GM18508 (cell line): Measurements from ENCODE around the gene NPIPB9.
A peak's percentile ranks its signal among the peaks of the same experiment; 100 is the strongest.
"Not testable (repeated sequence)": the region's sequence is repeated elsewhere in the genome, so short reads cannot be mapped to it uniquely, and the experiment has no call there.

Experiments
- ATAC-seq: cut with Tn5 transposase; IDR thresholded peaks from one replicate; pipeline ENCODE4 v1.9.1; 2021; ENCODE audit warnings: moderate number of reproducible peaks; ENCODE audit not compliant: insufficient read depth, unreplicated experiment

Gene NPIPB9

GRCh38 chr16:28751487-28751886, at the start of gene NPIPB9:
Gene NPIPB9, plus strand, starts transcription at chr16:28751787.
- ATAC-seq: not testable (repeated sequence)

- not testable (repeated sequence) for ATAC-seq
Measured at GRCh38 chr16:28704246-28704645, 47.3 kb upstream of the NPIPB9 start.

- peak; percentile 74 for ATAC-seq
Measured at GRCh38 chr16:28711220-28712083, 40.1 kb upstream of the NPIPB9 start, which contains the start of gene EIF3C. Gene EIF3C, plus strand, starts transcription at chr16:28711464. Its CDS starts 223 bp downstream, at chr16:28711687.

GRCh38 chr16:28722852-28723650, 28.5 kb upstream of the NPIPB9 start:
- ATAC-seq: not testable (repeated sequence)

GRCh38 chr16:28731253-28731652, 20.3 kb upstream of the NPIPB9 start:
- not testable (repeated sequence) for ATAC-seq

GRCh38 chr16:28732455-28733124, 19.0 kb upstream of the NPIPB9 start:
- not testable (repeated sequence) for ATAC-seq

- not testable (repeated sequence) for ATAC-seq
Measured at GRCh38 chr16:28739787-28740186, 11.8 kb upstream of the NPIPB9 start.

- ATAC-seq: not testable (repeated sequence)
Measured at GRCh38 chr16:28740631-28741030, 11.0 kb upstream of the NPIPB9 start.

- not testable (repeated sequence) for ATAC-seq
Measured at GRCh38 chr16:28741295-28741694, 10.3 kb upstream of the NPIPB9 start.

GRCh38 chr16:28746618-28747350, 4.8 kb upstream of the NPIPB9 start:
- not testable (repeated sequence) for ATAC-seq

GRCh38 chr16:28749997-28750465, 1.6 kb upstream of the NPIPB9 start:
- not testable (repeated sequence) for ATAC-seq

GRCh38 chr16:28750469-28751067, 1.0 kb upstream of the NPIPB9 start:
- not testable (repeated sequence) for ATAC-seq

GRCh38 chr16:28781697-28782096, 30.1 kb downstream of the NPIPB9 start:
- ATAC-seq: not testable (repeated sequence)

- not testable (repeated sequence) for ATAC-seq
Measured at GRCh38 chr16:28782357-28782756, 30.8 kb downstream of the NPIPB9 start.

- not testable (repeated sequence) for ATAC-seq
Measured at GRCh38 chr16:28802235-28803019, 50.8 kb downstream of the NPIPB9 start.

- not testable (repeated sequence) for ATAC-seq
Measured at GRCh38 chr16:28807445-28808120, 56.0 kb downstream of the NPIPB9 start.

- no peak for ATAC-seq
Measured at GRCh38 chr16:28820016-28820415, 68.4 kb downstream of the NPIPB9 start.

- ATAC-seq: not testable (repeated sequence)
Measured at GRCh38 chr16:28820546-28820945, 69.0 kb downstream of the NPIPB9 start.
